Measurements from ENCODE around the gene MGAT4A.
A peak's percentile ranks its signal among the peaks of the same experiment; 100 is the strongest.
"Not testable (repeated sequence)": the region's sequence is repeated elsewhere in the genome, so short reads cannot be mapped to it uniquely, and the experiment has no call there.

The MGAT4A gene

GRCh38 chr2:98759338-98759737 is 28.4 kb upstream of the MGAT4A start:
- no peak for DNase-seq

DNA sequence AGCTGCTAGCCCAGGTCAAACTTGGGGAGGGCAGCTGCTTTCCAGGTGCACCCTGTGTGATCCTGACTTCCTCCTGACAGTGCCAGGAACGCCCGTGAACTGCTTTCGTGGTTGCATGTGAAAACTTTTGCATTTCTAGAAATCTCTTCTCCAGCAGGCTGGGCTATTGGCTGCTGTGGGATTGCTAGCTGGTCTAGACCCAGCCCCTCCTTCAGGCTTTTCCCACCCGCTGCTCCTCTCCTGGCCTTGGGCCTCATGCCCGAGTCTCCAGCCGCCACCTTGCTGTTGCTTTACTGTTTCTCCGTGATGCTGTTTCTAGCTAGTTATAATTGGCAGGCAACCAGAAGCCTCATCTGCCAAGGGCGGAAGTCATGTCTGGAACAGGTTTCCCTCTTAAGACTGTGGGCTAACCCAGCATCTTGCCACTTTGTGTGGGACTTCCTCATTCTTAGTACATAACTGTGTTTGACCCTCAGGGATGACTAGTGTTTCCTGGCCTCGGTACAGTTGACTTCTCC is 27.0 kb upstream of the MGAT4A start:
- DNase-seq: peak; percentile 59 to 60

DNA sequence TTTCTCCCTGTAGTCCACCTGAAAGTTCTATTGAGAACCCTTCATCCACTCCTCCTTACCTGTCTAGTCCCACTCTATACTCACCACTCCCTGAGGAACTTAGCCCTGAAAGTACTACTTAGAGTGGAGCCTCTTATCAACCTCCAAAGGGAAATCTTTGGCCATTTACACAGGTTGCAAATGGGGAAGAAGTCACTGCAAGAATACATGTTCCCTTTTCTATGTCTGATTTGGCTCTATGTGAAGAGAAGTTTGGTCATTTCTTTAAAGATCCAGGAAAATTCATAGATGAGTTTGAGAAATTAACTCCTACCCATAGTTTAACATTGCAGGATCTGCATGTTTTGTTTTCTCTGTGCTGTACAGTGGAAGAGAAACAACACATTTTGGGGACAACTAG is 22.9 kb upstream of the MGAT4A start:
- no peak for DNase-seq

GRCh38 chr2:98752711-98753110 is 21.8 kb upstream of the MGAT4A start:
- not testable (repeated sequence) for DNase-seq

GRCh38 chr2:98751748-98752147 is 20.8 kb upstream of the MGAT4A start:
- no peak for DNase-seq

DNA sequence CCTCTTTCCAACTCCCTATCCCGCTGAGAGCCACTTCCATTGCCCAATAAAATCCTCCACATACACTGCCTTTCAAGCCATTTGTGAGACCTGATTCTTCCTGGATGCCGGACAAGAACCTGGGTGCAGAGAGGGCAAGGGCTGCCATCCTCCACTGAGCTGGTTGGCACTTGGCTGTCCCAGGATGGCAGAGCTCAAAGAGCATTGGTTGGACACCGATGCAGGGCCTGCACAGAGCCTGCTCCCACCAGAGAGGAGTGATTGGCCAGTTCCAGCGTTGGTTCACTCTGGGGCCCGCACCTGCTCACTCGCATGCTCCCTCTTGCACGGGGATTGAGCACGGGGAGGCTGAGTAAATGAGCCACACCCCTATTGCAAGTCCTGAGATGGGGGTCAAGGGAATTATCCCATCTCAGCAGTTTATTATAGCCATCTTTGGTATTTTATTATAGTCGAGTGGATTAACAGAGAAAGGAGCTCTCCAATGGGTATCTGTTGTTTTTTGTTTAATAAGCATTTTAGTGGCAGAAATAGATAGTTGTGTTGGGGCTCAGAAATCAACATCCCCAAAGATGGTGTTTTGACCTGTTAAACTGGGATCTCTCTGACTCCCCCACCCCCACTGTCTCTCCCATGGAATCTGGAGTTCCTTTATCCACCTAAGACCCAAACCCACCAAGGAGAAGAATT is 19.8 kb upstream of the MGAT4A start:
- DNase-seq: no peak

DNA sequence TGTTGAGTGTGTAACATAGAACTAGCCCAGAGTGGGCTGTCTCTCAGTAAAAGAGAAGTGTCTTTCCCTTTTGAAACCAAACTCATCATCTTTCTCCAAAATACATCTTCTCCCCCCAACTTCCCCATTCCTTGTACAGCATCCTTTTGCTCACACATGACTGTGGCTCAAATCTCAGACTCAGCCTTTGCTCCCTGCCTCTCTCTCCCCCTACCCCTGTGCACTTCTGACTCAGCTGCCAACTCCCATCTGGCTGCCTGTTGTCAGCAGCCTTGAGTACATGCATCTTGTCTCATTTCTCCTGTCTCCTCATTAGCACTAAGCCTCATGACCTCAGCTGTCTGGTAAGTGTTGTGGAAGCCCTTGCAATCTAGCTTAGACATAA is 18.1 kb upstream of the MGAT4A start:
- no peak for DNase-seq

GRCh38 chr2:98748292-98749065 is 17.5 kb upstream of the MGAT4A start:
- DNase-seq: no peak

GRCh38 chr2:98747888-98748287 is 17.0 kb upstream of the MGAT4A start:
- no peak for DNase-seq

DNA sequence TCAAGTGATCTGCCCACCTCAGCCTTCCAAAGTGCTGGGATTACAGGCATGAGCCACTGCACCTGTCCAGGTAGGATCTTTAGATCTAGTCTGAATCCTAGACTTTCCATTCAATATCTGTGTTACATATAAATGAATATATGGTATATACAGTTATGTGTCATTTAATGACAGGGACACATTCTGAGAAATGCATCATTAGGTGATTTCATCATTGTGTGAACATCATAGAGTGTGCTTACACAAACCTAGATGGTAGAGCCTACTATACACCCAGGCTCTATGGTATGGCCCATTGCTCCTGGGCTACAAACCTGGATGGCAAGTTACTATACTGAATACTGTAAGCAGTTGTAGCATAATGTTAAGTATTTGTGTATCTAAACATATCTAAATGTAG is 15.5 kb upstream of the MGAT4A start:
- DNase-seq: no peak

- no peak for DNase-seq
Measured at GRCh38 chr2:98744595-98744994, 13.7 kb upstream of the MGAT4A start.

DNA sequence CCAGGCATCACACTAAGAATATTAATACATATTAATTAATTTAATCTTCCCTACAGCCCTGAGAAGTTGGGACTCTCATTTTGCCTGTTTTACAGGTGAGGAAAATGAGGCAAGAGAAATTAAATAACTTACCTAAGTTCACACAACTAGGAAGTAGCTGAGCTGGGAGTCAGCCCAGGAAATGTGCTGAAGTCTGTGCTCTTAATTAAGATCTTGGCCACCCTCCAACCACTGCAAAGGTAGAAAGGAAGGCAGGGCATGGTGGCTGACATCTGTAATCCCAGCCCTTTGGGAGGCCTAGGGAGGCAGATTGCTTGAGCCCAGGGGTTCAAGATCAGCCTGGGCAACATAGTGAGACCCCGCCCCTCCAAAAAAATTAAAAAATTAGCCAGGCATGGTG is 12.9 kb upstream of the MGAT4A start:
- no peak for DNase-seq

- no peak for DNase-seq
Measured at GRCh38 chr2:98739020-98739419, 8.1 kb upstream of the MGAT4A start.

DNA sequence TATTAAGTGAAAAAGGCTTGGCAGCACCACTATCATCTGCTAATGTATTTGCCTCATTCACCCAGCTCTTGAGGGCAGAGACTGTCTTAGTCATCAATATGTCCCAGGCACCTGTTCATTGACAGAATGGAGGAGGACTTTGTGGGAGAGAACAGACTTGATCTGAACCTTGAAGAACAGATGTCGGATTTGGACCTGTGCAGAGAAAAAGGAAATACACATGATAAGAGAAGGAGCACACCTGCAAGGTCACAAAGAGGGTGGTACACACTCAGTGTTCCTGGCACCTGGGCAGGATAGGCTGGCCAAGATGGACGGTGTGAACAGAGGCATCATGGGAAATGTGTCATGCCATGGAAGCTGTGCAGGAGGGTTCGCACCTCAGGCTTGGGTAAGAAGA is 7.4 kb upstream of the MGAT4A start:
- DNase-seq: no peak

DNA sequence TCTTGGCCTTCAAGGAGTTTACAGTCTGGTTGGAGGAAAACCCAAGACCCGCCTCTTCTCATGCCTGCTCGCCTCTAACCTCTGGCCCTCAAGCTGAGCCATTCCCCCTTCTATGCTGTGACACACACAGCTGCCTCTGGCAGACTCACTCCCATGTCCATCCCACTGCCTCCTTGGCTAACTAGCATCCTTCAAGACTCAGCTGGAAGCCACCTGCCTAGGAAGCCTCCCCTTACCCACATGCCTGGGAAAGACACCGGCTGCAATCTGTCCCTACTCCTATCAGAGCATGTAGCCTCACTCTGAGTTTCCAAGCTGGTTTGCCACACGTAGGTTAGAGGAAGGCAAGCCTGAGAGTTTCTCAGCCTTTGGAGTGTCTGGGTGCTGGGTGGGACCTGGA is 6.9 kb upstream of the MGAT4A start:
- no peak for DNase-seq

- DNase-seq: peak; percentile 28 to 43
Measured at GRCh38 chr2:98736464-98736889, 5.5 kb upstream of the MGAT4A start.

DNA sequence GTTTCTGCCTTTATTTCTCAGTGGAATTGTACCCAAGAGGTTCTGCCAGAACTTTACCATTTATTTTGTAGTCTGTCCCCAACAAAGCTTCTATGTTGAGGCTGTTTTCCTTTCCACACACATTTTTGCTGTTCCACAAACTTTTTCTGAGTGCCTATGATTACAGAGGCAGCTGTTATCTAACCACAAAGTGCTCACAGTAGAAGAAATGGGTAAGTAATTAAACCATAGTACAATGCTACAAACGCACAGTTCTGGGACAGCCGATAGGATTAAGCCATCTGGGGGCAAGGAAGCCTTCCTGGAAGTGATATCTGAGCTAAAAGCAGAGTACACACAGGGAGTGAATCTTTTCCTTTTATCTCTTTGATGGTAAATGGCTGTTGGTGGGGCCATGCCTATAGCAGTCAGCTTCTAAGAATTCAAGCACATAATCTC is 3.9 kb upstream of the MGAT4A start:
- no peak for DNase-seq

GRCh38 chr2:98734162-98734561 is 3.2 kb upstream of the MGAT4A start:
- no peak for DNase-seq

GRCh38 chr2:98732430-98733051 is 1.6 kb upstream of the MGAT4A start:
- DNase-seq: no peak

DNA sequence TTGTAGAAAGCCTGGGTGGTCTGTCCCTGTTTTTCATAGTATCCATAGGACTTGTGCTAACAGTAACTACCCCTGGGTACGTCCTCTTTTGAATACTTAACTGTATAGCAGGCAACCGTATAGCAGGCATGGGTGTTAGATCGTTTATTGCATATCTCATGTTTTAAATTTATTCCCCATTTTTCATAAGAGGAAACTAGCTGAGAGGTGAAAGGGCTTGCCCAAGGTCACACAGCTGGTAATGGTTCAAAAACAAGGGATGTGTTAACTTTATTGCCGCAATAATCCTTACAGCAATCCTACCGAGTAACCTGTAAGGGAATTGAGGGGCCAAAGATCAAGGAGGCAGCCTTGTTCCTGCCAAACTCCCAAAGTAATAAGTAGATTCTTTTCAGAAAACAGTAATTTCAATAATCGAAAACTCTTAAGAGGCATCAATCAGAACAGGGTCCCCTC is 990 bp upstream of the MGAT4A start:
- no peak for DNase-seq

DNA sequence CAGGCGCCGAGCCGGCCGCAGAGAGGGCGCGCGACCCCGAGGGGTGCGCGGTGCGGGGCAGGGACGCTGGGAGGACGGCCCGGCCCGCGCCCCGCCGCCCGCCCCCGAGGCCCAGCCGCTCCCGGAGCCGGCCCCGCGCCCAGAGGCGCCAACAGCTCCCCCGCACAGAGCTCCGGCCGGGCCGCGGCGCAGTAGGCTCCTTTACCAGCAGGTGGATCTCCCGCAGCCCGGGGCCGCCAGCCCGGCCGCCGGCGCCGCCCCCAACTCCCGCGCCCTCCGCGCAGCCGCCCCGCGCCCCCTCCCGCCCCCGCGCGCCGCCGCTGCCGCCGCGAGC is 258 bp downstream of the MGAT4A start:
- peak in 1 of 2 donors; percentile 58 for DNase-seq

- peak; percentile 56 to 60 for DNase-seq
Measured at GRCh38 chr2:98730053-98730706, 752 bp downstream of the MGAT4A start.

GRCh38 chr2:98729652-98730051 is 1.3 kb downstream of the MGAT4A start:
- DNase-seq: no peak
